Putamen (tissue), 1 donor: ENCODE data around the gene MCF2L.

ENCODE experiments used
- DNase-seq: peaks from one replicate; pipeline ENCODE4 v3.0.0-alpha.2; 2016; ENCODE audit warnings: low spot score

The MCF2L gene

DNA sequence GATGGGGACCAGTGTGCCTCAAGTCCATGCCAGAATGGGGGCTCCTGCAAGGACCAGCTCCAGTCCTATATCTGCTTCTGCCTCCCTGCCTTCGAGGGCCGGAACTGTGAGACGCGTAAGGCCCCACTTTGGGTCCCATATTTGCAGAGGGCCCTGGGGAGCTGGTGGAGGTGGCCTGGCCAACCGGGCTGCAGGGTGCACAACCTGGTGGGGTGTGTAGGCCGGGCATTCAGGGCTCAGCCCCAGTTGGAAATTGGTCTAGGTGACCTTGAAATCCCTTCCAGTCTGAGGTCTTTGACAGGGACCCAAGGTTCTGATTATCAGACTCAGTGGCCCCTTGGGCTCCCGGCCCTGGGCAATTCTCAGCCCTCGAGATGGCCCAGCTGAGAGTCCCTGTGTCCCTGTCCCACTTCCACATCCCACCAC lies 144.8 kb downstream of the MCF2L start:
- DNase-seq: no peak

DNA sequence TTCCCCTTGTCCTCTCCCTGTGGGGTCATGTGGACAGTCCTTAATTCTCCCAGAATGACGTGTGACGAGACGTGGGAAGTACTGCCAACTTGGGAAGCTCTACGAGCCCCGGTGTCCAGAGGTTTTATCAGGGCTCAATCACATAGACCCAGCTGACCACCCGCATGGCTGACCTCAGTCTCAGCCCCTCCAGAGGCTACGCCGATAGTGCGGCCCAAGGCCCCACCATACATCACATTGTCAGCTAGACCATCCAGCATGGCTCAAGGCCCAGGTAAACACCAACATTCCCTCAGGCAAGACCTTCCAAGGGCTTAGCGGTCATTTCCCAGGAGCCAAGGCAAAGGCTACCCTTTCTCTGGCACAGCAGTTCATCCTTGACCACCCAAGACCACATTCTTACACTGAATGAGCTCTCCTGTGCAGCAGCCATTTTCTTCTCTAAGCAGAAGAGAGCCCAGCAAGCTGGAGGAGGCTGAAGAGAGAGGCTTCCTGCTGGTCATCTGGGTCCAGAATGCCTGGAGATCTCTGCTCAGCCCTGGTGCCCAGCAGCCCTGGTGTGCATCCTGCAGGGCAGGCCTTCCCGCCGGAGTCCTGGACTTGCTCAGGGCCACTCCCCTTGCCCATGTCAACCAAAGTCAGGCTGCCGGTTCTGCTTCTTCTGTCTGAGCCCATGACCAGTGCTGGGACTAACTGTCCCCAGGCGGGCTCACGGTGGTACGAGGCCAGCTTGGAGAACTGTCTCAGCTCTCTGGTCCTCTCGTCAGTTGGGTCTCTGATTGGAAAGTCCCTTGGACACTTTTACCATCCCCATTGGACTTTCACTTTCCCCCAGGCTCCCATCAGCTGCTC lies 145.7 kb downstream of the MCF2L start:
- no peak for DNase-seq

DNA sequence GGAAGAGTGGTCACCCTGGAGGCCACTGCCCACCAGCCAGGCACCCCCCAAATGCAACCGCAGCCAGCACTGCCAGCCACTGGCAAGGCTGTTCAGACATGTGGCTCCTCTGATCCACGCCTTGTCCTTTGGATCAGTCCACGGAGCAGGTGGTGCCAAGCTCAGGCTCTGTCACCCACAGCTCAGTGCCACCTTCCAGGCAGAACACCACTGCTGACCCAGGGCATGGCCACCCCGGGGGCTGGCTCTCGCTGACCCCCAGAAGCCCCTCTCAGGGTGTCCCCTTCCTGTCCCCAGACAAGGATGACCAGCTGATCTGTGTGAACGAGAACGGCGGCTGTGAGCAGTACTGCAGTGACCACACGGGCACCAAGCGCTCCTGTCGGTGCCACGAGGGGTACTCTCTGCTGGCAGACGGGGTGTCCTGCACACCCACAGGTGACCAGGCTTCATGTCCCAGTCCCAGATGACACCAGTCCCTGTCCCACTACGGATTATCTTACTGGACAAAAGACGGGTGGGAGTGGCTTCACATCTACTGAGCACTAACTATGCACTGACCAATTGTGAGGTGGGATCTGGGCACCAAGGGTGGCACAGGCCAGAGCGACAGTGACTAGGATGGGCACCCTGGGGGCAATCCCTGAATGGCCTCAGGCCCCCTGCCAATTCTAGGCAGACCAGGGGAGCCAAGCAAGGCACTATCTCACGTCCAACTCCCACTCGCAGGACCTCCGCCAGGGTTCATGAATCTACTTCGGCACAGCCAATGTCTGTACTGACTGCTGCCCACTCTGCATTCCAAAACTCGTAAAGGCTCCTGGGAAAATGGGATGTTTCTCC lies 146.6 kb downstream of the MCF2L start:
- no peak for DNase-seq

GRCh38 chr13:113116206-113116800 lies 147.3 kb downstream of the MCF2L start:
- no peak for DNase-seq

GRCh38 chr13:113116871-113117271 lies 147.9 kb downstream of the MCF2L start:
- DNase-seq: no peak

GRCh38 chr13:113117335-113117872 lies 148.4 kb downstream of the MCF2L start:
- DNase-seq: no peak

GRCh38 chr13:113117911-113118260 lies 148.9 kb downstream of the MCF2L start:
- DNase-seq: no peak

DNA sequence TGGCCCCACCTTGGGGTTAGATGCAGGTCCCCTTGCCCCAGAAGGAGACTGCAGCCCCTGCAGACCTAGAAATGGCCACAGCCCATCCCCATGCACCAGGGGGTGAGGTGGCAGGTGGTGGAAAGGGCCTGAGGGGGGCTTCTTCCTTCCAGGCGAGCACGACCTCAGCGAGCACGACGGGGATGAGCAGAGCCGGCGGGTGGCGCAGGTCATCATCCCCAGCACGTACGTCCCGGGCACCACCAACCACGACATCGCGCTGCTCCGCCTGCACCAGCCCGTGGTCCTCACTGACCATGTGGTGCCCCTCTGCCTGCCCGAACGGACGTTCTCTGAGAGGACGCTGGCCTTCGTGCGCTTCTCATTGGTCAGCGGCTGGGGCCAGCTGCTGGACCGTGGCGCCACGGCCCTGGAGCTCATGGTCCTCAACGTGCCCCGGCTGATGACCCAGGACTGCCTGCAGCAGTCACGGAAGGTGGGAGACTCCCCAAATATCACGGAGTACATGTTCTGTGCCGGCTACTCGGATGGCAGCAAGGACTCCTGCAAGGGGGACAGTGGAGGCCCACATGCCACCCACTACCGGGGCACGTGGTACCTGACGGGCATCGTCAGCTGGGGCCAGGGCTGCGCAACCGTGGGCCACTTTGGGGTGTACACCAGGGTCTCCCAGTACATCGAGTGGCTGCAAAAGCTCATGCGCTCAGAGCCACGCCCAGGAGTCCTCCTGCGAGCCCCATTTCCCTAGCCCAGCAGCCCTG lies 149.4 kb downstream of the MCF2L start:
- DNase-seq: no peak

DNA sequence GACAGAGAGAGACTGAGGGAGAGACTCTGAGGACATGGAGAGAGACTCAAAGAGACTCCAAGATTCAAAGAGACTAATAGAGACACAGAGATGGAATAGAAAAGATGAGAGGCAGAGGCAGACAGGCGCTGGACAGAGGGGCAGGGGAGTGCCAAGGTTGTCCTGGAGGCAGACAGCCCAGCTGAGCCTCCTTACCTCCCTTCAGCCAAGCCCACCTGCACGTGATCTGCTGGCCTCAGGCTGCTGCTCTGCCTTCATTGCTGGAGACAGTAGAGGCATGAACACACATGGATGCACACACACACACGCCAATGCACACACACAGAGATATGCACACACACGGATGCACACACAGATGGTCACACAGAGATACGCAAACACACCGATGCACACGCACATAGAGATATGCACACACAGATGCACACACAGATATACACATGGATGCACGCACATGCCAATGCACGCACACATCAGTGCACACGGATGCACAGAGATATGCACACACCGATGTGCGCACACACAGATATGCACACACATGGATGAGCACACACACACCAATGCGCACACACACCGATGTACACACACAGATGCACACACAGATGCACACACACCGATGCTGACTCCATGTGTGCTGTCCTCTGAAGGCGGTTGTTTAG lies 150.3 kb downstream of the MCF2L start:
- DNase-seq: no peak

DNA sequence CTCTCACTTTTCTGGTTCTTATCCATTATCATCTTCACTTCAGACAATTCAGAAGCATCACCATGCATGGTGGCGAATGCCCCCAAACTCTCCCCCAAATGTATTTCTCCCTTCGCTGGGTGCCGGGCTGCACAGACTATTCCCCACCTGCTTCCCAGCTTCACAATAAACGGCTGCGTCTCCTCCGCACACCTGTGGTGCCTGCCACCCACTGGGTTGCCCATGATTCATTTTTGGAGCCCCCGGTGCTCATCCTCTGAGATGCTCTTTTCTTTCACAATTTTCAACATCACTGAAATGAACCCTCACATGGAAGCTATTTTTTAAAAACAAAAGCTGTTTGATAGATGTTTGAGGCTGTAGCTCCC lies 150.8 kb downstream of the MCF2L start:
- DNase-seq: no peak

DNA sequence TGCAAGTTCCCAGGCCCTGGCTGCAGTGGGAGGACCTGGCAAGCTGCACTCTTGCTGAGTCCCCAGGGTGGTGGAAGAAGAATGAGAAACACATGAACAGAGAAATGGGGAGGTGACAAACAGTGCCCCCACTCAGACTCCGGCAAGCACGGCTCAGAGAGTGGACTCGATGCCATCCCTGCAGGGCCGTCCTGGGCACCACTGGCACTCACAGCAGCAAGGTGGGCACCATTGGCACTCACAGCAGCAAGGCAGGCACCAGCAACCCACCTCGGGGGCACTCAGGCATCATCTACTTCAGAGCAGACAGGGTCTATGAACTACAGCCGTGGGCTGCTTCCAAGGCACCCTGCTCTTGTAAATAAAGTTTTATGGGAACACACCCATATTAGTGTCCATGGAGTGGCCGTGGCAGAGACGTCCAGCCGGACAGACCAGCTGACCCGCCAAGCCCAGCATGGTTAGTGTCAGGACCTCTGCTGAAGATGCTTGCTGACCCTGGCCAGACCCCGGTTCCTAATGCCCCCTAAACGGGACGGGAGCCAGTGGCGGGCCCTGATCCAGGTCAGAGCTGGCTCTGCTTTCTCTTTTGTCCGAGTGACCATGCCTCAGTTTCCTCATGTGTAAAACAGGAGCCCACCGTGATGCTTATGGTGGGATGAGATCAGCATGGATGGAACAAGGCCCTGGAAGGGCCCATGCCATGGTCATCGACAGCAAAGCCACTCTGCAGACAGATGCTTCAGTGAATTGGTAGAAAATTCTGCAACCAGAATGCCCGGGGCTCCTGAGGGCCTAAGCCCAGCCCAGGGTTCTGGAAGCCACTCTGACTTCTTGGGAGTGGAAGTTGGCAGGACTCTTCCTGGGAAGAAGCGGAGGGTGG lies 151.5 kb downstream of the MCF2L start:
- no peak for DNase-seq

DNA sequence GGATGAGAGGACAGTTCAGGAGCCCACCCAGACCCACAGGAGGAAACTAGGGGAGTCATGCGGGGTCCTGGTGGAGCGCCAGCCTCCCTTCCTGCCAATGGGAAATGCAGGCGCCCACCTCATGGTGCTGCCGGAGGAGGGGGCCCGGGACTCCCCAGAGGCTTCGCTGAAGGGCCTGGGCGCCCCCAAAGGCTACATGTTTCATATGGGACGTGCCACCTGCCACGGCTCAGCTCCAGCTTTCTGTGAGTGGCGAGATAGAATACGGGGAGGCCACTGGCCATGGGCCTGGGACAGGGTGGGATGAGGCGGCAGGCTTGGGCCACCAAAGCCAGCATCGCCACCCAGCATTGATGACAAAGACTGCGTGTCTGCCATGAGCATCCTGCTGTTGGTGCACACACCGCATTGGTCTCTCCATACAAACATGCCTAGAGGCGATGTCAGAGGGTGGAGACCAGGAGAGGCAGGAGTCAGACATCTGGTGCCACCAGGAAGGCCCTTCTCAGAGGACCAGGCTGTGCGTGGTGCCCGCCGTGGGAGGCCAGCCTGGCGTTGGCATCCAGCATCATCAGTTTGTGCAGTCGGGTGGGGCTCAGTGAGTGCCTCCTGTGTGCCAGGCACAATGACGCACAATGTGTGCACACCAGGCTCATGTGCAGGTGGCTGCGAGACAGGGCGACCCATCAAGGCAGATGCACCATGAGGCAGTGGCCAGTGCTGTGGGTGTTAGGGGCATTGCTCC lies 152.3 kb downstream of the MCF2L start:
- DNase-seq: no peak

GRCh38 chr13:113121928-113122471 lies 153.0 kb downstream of the MCF2L start:
- DNase-seq: no peak

DNA sequence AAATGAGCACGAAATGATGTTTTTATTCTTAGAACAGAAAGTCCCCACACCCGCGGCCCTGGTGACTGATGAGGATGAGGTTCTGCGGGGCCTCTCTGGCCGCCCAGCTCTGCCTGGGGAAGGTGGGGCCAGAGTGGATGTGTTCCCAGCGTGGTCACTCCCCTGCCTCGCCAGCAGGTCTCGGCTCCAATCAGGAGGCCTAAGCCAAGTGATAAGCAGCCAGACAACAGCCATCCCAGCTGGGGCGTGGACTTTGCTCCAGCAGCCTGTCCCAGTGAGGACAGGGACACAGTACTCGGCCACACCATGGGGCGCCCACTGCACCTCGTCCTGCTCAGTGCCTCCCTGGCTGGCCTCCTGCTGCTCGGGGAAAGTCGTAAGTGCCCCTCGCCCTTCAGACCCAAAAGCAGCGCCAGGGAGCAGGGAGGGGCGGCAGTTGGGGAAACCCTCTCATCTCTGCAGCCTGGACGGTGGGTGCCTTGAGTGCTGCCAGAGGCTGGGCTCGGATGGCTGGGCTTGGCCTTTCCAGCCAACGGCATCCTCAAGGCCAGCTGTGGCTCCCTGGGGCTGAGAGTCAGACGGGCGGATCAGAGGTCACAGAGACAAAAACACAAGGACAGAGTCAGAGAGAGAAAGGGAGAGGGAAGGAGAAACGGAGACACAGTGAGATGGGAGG lies 153.7 kb downstream of the MCF2L start, which contains the start of gene F10:
Gene F10, plus strand, starts transcription at position 250 of the 676 bp plus-strand sequence. Its CDS starts 57 bp downstream, at position 307.
- no peak for DNase-seq

DNA sequence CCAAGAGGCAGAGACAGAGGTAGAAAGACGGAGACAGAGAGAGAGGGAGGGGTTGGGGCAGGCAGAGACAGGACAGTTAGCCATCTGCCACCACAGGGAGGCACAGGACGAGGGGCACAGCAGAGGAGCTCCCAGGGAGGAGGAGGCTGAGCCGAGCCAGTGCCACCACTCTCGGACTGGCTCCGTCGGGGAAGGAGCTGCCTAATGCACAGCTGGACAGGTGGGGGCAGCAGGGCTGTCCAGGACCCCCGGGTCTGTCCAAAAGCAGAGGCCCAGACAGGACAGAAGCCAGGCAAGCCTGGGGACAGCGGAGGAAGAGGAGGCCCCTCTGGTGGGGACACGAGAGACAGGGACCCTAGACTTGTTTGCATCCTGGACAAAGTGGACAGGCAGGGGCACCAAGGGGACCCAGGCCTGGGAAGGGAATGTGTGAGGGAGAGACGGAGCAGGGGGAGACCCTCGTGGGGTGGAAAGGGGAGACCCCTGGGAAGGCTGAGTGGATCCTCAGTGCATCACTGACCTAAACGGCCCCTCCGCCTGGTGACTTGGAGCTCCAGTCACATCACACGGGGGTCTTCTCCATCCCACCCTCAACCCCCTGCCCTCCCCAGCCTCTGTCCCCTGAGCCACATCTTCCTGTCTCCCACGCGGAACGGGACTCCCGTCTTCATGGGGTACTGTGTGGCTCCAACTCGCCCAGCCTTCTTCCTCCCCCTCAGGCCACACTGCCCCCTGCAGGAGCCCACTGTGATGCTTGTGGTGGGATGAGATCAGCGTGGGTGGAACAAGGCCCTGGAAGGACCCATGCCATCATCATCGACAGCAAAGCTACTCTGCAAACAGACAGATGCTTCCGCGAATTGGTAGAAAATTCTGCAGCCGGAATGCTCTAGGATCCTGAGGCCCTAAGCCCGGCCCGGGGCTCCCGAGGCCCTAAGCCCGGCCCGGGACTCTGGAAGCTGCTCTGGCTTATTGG lies 154.5 kb downstream of the MCF2L start:
- no peak for DNase-seq

- no peak for DNase-seq
Measured at GRCh38 chr13:113124211-113124970, 155.4 kb downstream of the MCF2L start.
